ENCODE data around the gene SH2D3C. TPM values are rescaled to one million over a fixed set of nuclear protein-coding genes. Genes with fewer than 3 reads are reported as not detected.

Gene SH2D3C, protein sequence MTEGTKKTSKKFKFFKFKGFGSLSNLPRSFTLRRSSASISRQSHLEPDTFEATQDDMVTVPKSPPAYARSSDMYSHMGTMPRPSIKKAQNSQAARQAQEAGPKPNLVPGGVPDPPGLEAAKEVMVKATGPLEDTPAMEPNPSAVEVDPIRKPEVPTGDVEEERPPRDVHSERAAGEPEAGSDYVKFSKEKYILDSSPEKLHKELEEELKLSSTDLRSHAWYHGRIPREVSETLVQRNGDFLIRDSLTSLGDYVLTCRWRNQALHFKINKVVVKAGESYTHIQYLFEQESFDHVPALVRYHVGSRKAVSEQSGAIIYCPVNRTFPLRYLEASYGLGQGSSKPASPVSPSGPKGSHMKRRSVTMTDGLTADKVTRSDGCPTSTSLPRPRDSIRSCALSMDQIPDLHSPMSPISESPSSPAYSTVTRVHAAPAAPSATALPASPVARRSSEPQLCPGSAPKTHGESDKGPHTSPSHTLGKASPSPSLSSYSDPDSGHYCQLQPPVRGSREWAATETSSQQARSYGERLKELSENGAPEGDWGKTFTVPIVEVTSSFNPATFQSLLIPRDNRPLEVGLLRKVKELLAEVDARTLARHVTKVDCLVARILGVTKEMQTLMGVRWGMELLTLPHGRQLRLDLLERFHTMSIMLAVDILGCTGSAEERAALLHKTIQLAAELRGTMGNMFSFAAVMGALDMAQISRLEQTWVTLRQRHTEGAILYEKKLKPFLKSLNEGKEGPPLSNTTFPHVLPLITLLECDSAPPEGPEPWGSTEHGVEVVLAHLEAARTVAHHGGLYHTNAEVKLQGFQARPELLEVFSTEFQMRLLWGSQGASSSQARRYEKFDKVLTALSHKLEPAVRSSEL
- 18.3 TPM for polyA plus RNA-seq (2012; ENCODE audit: insufficient read depth, insufficient read length)

DNA sequence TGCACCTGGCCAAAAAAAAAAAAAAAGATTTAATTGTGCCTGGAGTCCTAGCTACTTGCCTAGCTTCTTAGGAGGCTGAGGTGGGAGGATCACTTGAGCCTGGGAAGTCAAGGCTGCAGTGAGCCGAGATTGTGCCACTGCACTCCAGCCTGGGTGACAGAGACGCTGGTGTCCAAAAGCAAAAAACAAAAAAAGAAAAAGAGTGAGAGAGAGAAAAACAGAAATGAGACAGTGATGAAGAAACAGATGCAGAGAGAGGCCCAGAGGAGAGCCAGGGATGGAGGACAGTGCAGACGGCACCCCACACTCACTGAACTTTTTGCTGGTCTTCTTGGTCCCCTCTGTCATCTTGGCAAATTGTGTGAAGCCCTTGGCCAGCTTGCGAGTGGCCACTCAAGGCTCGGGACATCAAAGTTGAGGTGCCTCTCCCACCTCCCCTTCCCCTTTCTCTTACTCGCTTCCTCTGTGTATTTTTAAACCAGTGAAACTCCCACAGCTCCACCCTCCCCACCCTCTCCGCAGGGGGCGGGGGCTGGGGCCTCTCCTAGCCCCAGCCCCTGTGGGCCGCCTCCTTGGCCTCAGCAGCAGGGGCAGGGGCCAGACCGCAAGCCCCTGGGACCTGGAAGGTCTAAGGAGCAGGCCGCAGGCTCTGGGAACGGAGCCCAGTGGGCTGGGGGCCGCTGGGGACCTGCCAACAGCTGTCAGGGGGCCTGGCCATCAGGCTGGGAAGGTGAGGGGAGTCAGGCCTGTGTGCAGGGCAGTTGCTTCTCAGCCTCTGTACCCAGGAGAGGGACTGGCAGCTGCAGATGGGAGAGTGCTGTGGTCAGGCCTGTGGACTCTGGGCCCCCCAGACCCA lies at the start of gene SH2D3C:
TSS of gene SH2D3C (minus strand) at position 387 of the 856 bp plus-strand sequence. CDS start at position 348, 39 bp downstream.
- DNase-seq (ENCODE audit: low read depth, low spot score) = no peak

DNA sequence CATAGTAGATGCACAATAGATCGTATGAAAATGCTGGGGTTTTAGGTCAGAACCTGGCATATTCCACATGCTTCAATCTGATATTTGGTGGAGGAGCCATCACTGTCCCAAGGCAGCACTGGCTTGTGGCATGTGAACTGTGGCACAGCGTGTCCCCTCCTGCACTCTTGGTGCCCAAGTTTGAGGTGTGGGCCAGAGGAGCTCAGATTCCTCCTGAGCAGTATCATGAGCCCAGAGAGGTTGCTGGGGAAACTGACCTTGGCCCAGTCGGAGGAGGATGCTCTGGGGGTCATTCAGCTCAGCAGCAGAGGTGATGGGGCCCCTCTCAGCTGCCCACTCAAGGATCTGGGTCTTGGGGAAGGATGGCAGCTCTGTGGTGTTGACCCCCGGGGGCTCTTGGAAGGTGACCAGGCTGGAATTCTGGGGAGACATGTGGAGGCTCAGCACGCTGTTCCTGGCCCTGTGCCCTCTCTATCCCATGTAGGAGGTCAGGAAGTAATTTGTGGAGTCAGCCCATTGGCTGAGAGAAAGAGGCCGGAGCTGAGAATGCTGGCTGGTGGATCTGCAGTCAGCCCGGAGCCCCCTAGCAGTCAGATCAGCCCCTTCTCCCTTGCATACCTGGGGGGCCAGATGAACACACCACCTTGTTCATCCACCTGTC lies 47.9 kb upstream of the SH2D3C start:
- DNase-seq (ENCODE audit: low read depth, low spot score) = no peak
- H3K4me3 ChIP-seq (ENCODE audit: low read length) = no peak overlapping the region

More for the DNA sequence above, at the start of gene SH2D3C:
- peak within 1 kb of the TSS; percentile 79 for H3K4me3 ChIP-seq (ENCODE audit: low read length)

DNA sequence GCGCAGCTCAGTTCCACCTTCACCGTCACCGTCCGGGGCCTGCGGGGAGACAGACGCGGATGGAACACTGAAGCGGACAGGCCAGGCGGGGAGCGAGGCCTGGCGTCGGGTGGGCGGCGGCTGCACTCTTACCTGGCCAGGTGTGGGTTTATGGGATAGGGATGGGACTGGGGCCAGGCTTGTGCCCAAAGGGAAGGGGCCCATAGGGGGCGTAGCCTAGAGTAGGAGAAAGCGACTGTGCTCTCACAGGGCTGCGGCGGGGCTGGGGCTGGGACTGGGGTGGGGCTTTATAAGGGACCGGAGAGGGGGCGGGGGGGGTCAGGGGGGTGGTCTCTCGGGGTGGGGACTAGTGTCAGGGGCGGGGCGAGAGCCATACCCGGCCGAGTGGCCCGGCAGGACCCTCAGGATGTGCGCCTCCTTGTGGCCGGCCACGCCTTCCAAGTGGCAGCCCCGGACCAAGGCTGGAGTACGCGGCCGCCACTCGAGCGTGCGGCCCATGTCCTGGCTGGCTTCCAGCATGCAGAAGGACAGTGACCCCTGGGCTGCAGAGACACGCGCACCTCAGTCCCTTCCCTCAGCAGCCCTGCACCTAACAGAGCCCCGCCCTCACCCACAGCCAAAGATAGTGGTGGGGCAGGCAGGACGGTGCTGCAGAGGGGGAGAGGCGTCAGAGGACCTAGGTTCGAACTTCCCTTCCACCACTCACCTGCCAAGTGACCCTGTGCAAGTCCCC lies 47.0 kb upstream of the SH2D3C start:
- DNase-seq (ENCODE audit: low read depth, low spot score) = no peak
- H3K4me3 ChIP-seq (ENCODE audit: low read length) = no peak overlapping the region

GRCh38 chr9:127822108-127822507 lies 43.6 kb upstream of the SH2D3C start:
- DNase-seq (ENCODE audit: low read depth, low spot score) = no peak

GRCh38 chr9:127818574-127818973 lies 40.1 kb upstream of the SH2D3C start:
- DNase-seq (ENCODE audit: low read depth, low spot score) = no peak
- no peak overlapping the region for H3K4me3 ChIP-seq (ENCODE audit: low read length)

More at GRCh38 chr9:127822108-127822507, 43.6 kb upstream of the SH2D3C start:
- no peak overlapping the region for H3K4me3 ChIP-seq (ENCODE audit: low read length)

- no peak for DNase-seq (ENCODE audit: low read depth, low spot score)
Observed at GRCh38 chr9:127817881-127818434, 39.5 kb upstream of the SH2D3C start.

GRCh38 chr9:127816728-127817127 lies 38.3 kb upstream of the SH2D3C start:
- no peak overlapping the region for H3K4me3 ChIP-seq (ENCODE audit: low read length)
- no peak for DNase-seq (ENCODE audit: low read depth, low spot score)

More at GRCh38 chr9:127817881-127818434, 39.5 kb upstream of the SH2D3C start:
- H3K4me3 ChIP-seq (ENCODE audit: low read length) = no peak overlapping the region

DNA sequence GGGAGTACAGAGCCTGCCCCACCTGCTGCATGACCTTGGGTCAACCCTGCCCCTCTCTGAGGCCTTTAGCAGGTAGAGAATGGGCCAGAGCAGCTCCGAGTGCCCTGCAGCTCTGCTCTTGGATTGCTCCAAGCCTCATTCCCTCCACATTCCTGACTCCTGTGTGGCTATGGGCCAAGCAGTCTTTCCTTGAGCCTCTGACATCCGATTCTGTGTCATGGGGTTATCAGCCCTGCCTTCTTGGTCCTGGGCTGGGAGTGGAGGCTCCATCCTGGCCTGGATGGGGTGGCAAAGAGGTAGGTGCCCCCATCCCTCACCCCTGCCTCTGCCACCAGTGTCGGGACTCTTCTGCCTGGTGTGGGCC lies 37.9 kb upstream of the SH2D3C start:
- H3K4me3 ChIP-seq (ENCODE audit: low read length) = no peak overlapping the region

GRCh38 chr9:127815512-127816361 lies 37.3 kb upstream of the SH2D3C start:
- DNase-seq (ENCODE audit: low read depth, low spot score) = no peak
- H3K4me3 ChIP-seq (ENCODE audit: low read length) = no peak overlapping the region

More for the DNA sequence above, 37.9 kb upstream of the SH2D3C start:
- DNase-seq (ENCODE audit: low read depth, low spot score) = no peak

GRCh38 chr9:127814619-127815511 lies 36.4 kb upstream of the SH2D3C start:
- DNase-seq (ENCODE audit: low read depth, low spot score) = no peak
- H3K4me3 ChIP-seq (ENCODE audit: low read length) = no peak overlapping the region

GRCh38 chr9:127813686-127814226 lies 35.3 kb upstream of the SH2D3C start:
- DNase-seq (ENCODE audit: low read depth, low spot score) = no peak
- no peak overlapping the region for H3K4me3 ChIP-seq (ENCODE audit: low read length)

GRCh38 chr9:127812936-127813675 lies 34.6 kb upstream of the SH2D3C start:
- DNase-seq (ENCODE audit: low read depth, low spot score) = no peak
- no peak overlapping the region for H3K4me3 ChIP-seq (ENCODE audit: low read length)

GRCh38 chr9:127812011-127812410 lies 33.5 kb upstream of the SH2D3C start:
- no peak overlapping the region for H3K4me3 ChIP-seq (ENCODE audit: low read length)
- DNase-seq (ENCODE audit: low read depth, low spot score) = no peak

GRCh38 chr9:127810378-127811187 lies 32.1 kb upstream of the SH2D3C start:
- no peak for DNase-seq (ENCODE audit: low read depth, low spot score)
- H3K4me3 ChIP-seq (ENCODE audit: low read length) = no peak overlapping the region

Data from Jurkat, Clone E6-1 (cell line).